Activated naive CD4-positive, alpha-beta T cell (primary cell): ENCODE results near the gene UBIAD1.
"Not testable (repeated sequence)": the region's sequence is repeated elsewhere in the genome, so short reads cannot be mapped to it uniquely, and the experiment has no call there.

Experiments
- DNase-seq, 4 experiments: peaks; one replicate each; lab custom pipeline; 2025; lab: John Stamatoyannopoulos, UW

Gene UBIAD1

DNA sequence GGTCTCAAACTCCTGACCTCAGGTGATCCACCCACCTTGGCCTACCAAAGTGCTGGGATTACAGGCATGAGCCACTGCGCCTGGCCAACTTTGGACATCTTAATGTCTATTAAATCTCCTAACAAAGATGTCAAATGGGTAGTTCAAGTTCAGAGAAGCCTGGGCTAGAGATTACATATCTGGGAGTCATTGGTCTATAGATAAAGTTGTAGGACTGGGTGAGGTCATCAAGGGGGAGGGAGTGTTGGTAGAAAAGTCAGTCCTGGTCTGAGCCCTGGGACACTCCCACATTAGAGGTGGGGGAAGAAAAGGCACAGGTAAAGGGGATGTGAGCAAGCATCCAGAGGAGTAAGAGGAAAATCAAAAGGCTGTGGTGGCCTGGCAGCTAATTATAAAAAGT lies 6.6 kb downstream of the UBIAD1 start:
- DNase-seq = no peak

- DNase-seq = no peak
These were observed 7.8 kb downstream of the UBIAD1 start for GRCh38 chr1:11280719-11281376.

GRCh38 chr1:11281518-11282331 lies 8.7 kb downstream of the UBIAD1 start:
- DNase-seq = no peak

GRCh38 chr1:11283151-11283550 lies 10.2 kb downstream of the UBIAD1 start:
- no peak for DNase-seq

GRCh38 chr1:11284784-11285183 lies 11.8 kb downstream of the UBIAD1 start:
- no peak for DNase-seq

DNA sequence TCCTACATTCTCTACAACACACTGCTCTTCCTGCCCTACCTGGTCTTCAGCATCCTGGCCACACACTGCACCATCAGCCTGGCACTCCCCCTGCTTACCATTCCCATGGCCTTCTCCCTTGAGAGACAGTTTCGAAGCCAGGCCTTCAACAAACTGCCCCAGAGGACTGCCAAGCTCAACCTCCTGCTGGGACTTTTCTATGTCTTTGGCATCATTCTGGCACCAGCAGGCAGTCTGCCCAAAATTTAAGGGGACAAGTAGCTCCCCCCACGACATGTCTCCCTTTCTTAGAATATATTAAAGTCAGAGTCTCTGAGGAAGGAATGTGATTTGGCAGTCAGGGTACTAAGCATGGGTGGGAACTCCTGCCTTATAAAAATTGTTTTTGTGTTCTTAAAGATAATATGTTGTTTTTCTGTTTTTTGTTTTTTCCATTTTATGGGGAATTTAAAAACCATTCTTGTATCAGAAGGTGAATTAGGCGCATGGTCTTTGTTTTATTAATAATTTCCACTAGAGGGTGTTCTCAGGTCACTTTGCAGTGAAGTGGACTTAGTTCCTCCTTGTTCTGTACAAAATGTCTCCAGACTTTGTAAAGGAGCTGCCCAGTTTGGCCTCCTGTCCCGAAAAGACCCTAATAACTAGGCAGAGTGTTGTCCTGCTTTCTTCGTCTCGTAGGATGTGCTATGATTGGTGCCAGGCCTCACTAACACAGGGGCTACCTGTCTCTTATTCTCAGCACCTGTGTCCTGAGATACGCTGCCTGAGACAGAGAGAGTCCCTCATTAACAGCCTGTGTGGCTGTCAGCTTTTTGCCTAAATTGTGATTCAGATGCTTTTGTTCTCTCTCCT lies 13.1 kb downstream of the UBIAD1 start:
- DNase-seq = no peak

GRCh38 chr1:11286735-11287410 lies 13.9 kb downstream of the UBIAD1 start:
- DNase-seq = no peak

DNA sequence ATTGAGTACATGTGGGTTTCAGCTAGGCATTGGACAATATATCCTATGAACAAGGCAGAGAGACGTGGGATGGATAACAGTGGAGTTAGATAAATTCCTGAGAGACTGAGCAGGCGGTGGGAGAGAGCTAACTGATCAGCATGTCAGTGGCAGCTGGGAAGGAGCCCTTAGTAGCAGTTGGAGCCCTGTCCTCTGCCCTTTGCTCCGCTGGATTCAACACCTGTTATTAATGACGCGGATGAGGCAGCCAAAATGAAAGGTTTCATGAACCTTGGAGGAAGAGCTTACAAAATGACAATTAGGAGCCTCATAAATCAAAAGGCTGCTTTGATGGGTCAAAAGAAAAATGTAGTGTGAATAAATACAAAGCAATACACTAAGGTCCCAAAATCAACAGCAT lies 16.1 kb downstream of the UBIAD1 start:
- DNase-seq = no peak

- no peak for DNase-seq
These were observed 18.1 kb downstream of the UBIAD1 start for GRCh38 chr1:11291049-11291448.

DNA sequence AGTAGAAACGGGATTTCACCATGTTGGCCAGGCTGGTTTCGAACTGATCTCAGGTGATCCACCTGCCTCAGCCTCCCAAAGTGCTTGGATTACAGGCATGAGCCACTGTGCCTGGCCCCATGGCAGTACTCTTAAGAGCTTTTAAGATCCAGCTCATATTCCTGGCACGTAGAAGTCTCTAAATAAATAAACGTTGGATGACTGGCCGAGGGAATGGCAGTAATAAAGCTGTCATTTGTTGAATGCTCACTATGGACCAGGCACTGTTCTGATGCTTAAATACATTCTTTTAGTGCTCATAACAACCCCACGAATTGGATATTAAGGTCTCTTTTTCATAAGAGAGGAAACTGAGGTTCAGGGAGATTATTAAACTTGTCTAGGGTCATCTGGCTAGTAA lies 20.9 kb downstream of the UBIAD1 start:
- DNase-seq = no peak

- no peak for DNase-seq
These were observed 22.0 kb downstream of the UBIAD1 start for GRCh38 chr1:11294951-11295350.

DNA sequence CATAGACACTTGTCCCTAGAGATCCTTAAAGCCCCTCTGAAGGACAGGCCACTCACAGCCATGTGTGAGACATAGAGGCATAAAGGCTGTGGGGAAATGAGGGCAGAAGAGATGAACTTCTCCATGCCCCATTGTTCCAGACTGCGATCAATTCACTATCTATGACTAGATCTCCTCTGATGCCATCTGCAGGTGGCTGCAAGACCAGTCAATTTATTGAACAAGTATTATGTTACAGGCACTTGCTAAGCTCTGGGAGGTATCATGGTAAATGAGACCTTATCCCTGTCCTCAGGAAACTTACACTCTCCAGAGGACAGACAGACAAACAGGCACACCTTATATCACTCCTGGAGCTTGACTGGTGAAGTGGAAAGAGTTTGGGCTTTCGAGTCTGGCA lies 22.9 kb downstream of the UBIAD1 start:
- DNase-seq = no peak

DNA sequence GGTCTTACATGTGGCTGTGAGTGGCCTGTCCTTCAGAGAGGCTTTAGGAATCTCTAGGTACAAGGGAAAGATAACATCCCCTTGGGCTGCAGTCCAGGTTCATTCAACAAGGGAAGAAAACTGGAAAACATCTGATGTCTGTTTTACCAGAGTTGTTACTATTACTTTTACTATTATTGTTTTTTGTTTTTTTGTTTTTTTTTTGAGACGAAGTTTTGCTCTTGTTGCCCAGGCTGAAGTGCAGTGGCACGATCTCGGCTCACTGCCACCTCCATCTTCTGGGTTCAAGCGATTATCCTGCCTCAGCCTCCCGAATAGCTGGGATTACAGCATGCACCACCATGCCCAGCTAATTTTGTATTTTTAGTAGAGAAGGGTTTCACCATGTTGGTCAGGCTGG lies 24.8 kb downstream of the UBIAD1 start:
- DNase-seq = not testable (repeated sequence)

- DNase-seq = no peak
These were observed 25.6 kb downstream of the UBIAD1 start for GRCh38 chr1:11298390-11299224.

DNA sequence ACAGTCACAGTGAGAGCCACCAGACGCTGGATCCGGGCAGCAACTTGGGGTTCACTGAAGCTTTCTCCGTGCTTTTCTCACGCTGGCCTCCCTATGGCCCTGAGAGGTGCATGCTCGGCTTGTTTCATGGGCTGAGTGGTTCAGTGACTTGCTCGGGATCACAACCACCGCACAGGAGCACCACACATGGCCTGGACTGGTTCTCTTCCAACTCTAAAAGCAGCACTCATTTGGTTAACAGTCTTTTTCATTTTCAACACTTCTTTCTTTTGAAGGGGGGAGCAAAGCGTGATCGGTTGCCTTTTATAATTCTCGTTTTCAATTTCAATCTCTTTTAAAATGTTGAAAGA lies 26.2 kb downstream of the UBIAD1 start:
- DNase-seq = no peak

DNA sequence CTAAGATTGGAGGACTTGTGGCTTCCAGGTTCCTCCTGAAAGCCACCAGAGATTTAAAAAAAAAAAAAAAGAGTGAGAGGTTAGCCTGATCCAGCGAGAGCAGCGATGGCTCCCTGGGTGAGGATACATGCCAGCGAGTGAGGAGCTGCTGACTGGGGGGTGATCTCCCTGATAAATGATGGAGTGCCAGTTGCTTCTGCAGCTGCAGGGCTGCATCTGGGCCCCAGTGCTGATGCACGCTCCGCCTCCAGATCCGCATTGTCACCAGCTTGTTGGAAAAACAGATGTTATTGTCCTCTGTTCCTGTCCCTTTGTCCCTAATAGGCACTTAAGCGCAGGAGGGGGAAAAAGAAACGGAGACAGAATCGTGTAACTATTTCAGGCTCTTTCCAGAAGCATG lies 28.6 kb downstream of the UBIAD1 start:
- DNase-seq = no peak

GRCh38 chr1:11302366-11302765 lies 29.4 kb downstream of the UBIAD1 start:
- no peak for DNase-seq

DNA sequence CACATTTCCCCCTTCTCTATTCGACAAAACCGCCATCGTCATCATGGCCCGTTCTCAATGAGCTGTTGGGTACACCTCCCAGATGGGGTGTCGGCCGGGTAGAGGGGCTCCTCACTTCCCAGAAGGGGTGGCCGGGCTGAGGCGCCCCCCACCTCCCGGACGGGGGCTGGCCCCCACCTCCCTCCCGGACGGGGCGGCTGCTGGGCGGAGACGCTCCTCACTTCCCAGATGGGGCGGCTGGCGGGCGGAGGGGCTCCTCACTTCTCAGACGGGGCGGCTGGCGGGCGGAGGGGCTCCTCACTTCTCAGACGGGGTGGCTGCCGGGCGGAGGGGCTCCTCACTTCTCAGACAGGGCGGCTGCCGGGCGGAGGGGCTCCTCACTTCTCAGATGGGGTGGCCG lies 32.5 kb downstream of the UBIAD1 start:
- not testable (repeated sequence) for DNase-seq

DNA sequence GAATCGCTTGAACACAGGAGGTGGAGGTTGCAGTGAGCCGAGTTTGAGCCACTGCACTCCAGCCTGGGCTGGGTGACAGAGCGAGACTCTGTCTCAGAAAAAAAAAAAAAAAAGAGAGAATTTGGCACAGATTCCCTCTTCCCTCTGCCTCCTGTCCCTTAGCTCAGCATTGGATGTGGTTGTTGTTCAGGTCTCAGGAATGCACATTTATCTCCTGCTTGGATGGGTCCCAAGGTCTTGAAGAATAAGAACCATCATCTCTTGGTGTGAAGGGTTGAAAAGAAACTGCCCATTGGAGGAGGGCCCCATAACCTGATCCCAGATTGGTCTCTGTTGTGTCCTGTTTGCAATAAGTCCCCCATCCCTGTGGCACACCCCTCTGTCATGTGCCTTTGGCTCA lies 34.9 kb downstream of the UBIAD1 start:
- DNase-seq = no peak

- DNase-seq = no peak
These were observed 35.8 kb downstream of the UBIAD1 start for GRCh38 chr1:11308699-11309224.

- no peak for DNase-seq
These were observed 36.4 kb downstream of the UBIAD1 start for GRCh38 chr1:11309385-11309784.
